COLO668 (cell line): ENCODE data around the gene GEMIN7.
A peak's percentile ranks its signal among the peaks of the same experiment; 100 is the strongest.
"Not testable (repeated sequence)": the region's sequence is repeated elsewhere in the genome, so short reads cannot be mapped to it uniquely, and the experiment has no call there.

Source experiments
- DNase-seq: peaks from one replicate; lab custom pipeline; 2025; ENCODE audit not compliant: unreplicated experiment; lab: John Stamatoyannopoulos, UW

GEMIN7 gene

GRCh38 chr19:45102481-45102880 is 23.4 kb downstream of the GEMIN7 start:
- DNase-seq: no peak

- DNase-seq: peak; percentile 77
Observed at GRCh38 chr19:45103156-45103507, 24.1 kb downstream of the GEMIN7 start.

GRCh38 chr19:45103508-45104319 is 24.7 kb downstream of the GEMIN7 start:
- peak; percentile 86 for DNase-seq

GRCh38 chr19:45104658-45105349 is 25.7 kb downstream of the GEMIN7 start:
- peak; percentile 42 for DNase-seq

GRCh38 chr19:45106363-45106762 is 27.3 kb downstream of the GEMIN7 start:
- DNase-seq: not testable (repeated sequence)

- no peak for DNase-seq
Observed at GRCh38 chr19:45107621-45108150, 28.6 kb downstream of the GEMIN7 start.

- no peak for DNase-seq
Observed at GRCh38 chr19:45110851-45111266, 31.8 kb downstream of the GEMIN7 start.

- peak; percentile 36 for DNase-seq
Observed at GRCh38 chr19:45112111-45112827, 33.2 kb downstream of the GEMIN7 start.

- peak; percentile 93 for DNase-seq
Observed at GRCh38 chr19:45113628-45114027, 34.6 kb downstream of the GEMIN7 start.

- DNase-seq: no peak
Observed at GRCh38 chr19:45114116-45114515, 35.1 kb downstream of the GEMIN7 start.

GRCh38 chr19:45115809-45116615 is 37.0 kb downstream of the GEMIN7 start:
- DNase-seq: peak; percentile 75

- DNase-seq: peak; percentile 79
Observed at GRCh38 chr19:45117167-45117594, 38.1 kb downstream of the GEMIN7 start.

- peak; percentile 65 for DNase-seq
Observed at GRCh38 chr19:45117671-45118070, 38.6 kb downstream of the GEMIN7 start.

GRCh38 chr19:45118106-45118505 is 39.0 kb downstream of the GEMIN7 start:
- peak; percentile 62 for DNase-seq

GRCh38 chr19:45118591-45119355 is 39.7 kb downstream of the GEMIN7 start:
- peak; percentile 71 for DNase-seq

- peak; percentile 11 for DNase-seq
Observed at GRCh38 chr19:45119582-45119981, 40.5 kb downstream of the GEMIN7 start.

- no peak for DNase-seq
Observed at GRCh38 chr19:45121827-45122345, 42.8 kb downstream of the GEMIN7 start.

- DNase-seq: no peak
Observed at GRCh38 chr19:45122832-45123231, 43.8 kb downstream of the GEMIN7 start.

- DNase-seq: no peak
Observed at GRCh38 chr19:45123440-45123850, 44.4 kb downstream of the GEMIN7 start.

- DNase-seq: no peak
Observed at GRCh38 chr19:45124021-45124420, 45.0 kb downstream of the GEMIN7 start.
